ENCODE results near the gene SMAD7.

The SMAD7 gene

DNA sequence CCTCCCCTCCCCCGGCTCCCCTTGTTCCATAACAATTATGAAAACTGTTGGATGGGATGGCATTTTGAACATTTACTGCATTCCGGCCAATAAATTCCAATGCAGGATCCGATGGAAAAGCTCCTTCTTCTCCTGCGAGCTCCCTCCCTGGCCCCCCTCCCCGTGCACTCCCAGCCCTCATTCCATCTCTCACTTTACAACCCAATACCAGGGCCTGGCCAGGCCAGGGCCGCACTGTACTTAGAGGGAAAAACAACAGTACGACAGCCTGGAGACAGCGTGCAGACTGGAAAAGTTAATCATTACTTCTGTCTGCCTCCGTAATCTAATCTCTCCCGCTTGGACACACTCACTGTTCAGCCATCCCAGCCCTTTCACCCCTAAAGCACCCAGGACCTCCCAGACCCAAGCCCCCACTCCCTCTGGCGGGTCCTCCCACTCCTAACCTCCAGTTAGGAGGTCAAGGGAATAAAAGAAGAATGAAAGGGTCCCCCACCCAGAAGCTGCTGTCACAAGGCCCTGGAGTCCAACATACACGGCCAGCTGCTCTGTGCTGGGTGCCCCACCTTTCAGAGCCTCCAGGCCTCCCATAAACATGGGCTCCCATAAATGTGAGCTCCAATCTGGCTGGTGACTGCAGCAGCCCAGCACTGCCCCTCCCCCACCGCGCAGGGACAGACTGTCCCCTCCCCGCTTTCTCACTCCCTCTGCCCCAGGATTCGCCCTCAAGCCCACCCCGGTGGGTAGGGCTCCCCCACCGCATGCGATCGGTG is 20.6 kb downstream of the SMAD7 start:
- DNase-seq (ENCODE audit: low spot score), result peak; percentile 88

DNA sequence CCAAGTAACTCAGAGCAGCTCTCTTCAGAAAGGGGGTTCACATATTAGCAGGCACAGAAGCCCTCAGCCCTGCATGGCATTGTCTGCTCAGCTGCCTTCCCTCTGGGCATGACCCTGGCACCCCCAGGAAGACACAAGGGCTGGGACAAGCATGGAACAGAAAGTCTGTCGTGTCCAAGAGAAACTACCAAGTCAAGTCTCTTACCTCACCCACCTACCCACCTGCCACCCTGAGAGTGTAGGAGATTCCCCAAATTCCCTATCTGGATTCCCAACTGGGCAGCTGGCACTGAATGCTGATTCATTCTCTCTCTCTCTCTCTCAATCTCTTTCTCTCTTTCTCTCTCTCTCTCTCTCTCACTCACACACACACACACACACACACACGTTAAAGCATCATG is 21.6 kb downstream of the SMAD7 start:
- DNase-seq (ENCODE audit: low spot score), result no peak

DNA sequence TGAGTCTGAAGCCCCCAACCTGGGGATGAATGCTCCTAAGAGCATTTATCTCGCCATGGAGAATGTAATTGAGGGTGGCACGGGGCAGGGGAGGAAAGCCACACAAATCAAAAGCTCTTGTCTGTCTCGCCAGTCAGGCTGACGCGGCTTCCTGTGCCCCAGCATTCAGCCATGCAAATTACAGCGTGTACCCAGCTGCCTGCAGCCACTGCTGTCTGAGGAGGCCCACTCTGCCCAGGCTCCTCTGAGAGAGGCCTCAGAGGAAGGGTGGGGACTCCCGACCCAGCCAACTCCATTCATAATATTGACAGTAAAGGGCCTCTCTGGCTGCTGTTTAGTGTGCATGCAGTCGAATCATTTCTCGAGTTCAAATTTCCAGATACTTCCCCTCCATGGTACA is 22.0 kb downstream of the SMAD7 start:
- DNase-seq (ENCODE audit: low spot score), result peak; percentile 55

DNA sequence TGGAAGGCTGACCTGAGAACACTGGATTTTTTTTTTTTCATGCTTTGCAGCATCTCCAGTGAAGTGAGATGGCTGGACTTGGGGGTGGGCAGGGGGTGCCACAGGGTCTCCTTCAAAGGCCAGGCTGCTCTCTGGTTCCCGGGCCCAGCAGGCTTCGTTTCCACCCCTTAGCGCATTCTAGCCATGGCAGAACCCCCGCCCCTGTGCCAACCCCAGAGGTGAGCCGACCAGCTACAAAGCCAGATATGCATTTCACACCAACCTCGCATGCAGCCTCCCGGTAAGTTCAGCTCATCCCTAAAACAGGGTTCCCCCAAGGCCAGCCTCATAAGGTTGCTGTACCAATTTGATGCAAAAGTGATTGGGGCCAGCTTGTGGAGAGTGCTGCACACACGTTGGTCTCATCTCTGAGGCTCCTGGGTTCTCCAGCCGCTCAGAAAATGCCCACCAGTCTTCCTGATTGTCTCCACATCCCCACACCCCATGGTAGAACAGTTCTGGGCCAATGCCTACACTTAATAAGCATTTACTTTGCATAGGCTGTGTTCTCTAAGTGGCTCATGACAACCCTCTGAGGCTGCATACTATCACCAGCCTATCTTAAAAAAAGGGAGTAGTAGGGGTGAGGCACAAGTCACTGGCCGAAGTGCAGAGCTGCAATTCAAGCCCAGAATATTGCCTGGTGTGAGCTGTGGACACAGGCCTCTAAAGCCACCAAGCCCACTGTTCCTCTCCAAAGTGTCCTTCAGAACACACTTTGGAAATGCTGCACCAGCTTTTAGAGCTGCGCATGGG is 23.3 kb downstream of the SMAD7 start:
- no peak for DNase-seq (ENCODE audit: low spot score)

DNA sequence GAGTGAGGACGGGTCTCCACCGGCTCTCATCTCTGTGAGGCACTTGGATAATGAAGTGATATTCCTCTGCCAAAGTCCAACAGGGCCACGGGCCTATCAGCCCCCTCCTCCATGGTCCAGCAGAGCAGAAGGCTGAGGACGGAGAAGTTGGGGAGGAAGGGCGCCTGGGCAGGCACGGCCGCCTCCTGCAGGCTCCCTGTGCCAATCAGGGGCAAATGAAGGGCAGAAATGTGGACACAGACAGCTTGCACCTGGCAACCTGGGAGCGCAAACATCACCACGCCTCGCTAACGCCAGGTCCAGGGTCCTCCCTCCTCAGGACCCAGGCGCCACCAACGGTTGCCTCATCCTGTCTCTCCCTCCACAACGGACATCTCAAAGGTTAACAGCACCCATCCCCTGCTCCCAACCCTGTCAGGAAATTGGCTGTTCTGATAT is 24.3 kb downstream of the SMAD7 start:
- no peak for DNase-seq (ENCODE audit: low spot score)

DNA sequence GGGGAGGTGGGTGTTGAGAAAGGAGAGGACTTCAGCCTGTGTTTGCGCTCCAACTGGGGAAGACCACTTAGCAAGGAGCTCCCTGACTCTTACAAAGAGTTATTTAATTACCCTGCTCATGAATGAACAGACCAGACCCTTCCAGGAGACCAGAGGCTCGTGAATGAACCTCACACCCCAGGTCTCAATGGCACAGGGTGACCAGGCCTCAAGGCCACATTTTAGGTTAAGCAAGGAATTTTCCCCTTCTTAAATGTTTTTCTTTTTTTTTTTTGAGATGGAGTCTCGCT is 25.3 kb downstream of the SMAD7 start:
- no peak for DNase-seq (ENCODE audit: low spot score)

DNA sequence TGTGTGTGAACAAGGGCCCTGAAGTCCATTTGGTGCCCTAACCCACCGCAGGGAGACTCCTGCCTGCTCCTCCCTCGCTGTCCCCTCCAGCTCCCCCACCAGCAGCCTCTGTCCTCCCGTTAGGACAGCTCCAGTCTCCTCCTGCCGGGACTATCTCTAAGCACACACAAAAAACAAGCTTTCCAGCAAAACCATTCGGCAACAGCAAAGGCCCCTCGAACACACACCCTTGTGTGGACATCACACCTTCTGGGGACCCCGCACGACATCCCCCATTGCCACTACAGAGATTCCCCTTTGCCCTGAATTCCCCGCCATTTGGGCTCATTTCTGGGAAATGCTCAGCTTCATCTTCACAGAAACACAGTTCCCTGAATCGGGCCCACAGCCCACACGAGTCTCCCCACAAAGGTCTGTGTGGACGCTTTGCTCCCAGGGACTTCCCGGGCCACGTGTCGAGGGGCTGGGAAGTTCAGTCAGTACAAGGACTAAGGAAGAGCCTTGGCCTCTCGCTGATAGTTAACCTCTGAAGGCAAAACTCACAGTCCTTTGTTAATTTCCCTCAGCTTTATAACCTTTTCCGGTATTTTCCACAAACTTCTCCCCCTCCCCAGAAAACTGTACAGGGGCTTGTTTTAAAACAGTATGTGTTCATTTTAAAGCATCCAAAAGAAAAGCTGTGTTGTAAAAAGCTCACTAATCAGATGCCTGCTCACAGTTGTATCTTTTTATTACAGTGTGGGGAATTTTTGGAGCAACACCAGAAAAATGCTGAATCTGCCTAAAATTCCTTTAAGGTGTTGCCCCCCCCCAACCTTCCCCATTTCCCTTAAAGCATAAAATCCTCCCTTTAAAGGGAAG is 25.9 kb downstream of the SMAD7 start:
- no peak for DNase-seq (ENCODE audit: low spot score)

DNA sequence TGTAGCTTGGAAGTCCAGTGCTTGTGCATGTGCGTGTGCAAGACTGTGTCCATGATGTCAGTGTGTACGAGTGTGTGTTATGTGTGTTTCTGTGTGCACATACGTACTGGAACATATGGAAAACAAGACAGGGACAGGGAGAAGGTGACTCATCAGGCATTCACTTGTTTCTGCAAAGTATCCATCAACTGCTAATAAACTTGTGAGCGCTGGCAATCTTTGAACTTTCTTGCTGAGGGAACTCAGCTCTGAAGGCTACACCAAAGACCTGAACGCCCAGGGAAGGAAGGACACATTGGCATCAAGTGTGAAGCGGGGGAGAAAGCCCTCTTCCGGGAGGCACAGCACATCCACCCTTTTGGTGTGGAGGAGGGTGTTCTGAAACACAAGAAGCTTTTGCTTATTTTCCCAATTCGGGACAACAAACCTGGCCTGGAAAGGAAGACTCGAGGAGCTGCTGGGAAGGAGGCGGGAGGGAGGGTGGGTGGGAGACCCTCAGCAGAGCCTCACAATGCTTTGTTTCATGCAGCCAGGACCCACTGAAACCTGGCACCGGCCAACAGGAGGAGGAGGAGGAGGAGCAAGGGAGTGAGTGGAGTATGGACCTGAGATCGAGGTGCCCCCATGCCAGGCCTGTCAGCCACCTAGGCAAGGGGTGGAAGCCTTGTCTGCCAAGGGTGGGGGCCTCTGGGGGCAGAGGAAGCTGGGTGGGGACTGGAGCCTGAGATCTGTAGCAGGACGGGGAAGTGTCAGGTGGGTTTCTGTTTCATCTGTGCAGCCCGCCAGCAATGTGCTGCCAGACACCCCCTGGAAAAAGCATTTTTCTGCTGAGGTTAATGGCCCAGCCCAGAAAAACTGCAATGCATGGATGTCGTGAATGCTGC is 26.8 kb downstream of the SMAD7 start:
- peak; percentile 66 for DNase-seq (ENCODE audit: low spot score)

DNA sequence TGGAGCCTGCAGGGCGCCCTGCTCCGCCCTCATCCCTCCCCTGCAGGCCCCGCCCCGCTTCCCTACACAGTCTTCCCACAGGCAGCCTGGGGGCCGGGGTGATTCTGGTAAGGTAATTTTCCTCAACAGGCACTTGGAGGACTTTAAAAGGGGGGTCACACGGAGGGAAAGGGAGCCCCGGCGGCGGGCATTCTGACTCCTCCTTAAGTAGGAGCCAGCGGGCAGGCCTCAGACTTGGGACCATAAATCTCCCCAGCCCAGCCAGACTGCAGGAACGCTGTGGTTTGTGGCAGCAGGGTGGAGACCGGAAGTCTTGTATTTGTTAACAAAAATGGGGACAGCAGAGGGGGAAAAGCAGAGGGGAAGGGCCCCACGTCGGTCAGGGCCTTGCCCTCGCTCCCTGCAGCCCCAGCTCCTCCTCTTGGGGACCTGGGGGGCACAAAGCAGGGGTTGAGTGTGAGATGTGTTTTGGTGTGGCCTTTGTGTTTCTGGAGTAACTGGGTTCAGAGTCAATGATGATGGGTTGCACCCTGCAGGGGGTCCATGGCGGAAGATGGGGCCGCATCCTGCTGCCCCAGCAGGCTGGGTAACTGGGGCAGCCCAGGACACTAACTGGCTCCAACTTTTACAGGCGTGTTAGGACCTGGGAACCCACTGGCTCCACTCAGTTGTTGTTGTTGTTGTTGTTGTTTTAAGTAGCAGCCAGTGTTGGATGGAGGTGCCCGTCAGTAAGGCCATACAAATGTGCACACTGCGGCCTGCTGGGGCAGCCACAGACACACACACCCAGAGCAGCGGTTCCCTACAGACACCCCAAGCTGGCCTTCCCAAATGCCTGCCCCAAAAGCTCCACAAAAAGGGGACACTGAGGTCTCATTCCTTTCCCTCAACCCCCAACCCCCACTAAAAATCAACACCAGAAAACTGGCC is 27.7 kb downstream of the SMAD7 start:
- DNase-seq (ENCODE audit: low spot score), result peak; percentile 94

DNA sequence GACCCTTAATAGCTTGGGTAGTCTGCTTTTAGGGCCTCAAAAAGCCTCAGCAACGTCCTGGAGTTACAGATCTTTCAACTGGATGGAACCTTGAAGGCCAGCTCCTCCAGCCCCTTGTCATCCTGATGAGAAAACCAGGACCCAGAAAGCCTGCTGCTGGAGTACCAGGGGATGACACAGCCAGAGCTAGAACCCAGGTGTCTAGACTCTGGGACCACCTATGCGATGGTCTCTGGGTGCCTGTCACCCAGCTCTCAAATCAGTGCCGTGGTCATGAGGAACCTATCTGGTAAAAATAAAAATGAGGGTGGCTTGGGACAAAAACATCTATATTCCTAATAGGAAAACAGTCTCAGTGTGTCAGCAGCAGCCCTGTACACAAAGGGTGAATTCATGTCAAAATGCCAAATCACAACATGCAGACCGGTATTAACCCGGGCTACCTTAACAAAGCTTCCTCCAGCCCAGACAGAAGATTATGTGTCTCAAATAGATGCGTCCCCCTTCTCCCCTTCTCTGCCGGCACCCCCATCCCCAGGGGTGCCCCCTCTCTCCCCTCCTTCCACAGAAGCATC is 28.5 kb downstream of the SMAD7 start:
- DNase-seq (ENCODE audit: low spot score), result no peak

DNA sequence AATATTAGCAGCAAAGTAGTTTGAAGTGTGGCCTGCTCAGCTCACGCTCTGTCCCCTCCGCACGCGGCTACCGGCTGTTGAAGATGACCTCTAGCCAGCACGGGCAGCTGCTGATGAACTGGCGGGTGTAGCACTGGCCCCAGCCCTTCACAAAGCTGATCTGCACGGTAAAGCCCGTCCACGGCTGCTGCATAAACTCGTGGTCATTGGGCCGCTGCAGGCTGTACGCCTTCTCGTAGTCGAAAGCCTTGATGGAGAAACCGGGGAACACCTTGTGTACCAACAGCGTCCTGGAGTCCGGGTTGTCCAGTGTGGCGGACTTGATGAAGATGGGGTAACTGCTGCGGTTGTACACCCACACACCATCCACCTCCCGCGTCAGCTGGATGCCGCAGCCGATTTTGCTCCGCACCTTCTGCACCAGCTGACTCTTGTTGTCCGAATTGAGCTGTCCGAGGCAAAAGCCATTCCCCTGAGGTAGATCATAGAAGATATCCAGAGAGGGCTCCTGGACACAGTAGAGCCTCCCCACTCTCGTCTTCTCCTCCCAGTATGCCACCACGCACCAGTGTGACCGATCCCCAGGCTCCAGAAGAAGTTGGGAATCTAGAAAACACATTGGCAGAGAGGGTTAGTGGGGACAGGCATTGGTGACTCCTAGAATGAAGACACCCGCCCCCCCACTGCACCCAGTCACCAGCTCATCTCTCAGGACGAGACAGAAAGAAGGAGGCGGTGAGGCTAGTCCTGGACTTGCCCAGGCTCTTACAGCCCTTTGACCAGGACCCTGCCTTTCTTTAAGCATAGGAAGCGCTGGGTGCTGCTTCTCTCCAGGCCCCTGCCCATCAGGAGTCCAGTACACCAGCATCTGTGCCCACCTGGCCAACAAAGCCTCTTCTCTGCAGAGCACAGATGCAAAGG is 29.2 kb downstream of the SMAD7 start:
- DNase-seq (ENCODE audit: low spot score), result no peak

DNA sequence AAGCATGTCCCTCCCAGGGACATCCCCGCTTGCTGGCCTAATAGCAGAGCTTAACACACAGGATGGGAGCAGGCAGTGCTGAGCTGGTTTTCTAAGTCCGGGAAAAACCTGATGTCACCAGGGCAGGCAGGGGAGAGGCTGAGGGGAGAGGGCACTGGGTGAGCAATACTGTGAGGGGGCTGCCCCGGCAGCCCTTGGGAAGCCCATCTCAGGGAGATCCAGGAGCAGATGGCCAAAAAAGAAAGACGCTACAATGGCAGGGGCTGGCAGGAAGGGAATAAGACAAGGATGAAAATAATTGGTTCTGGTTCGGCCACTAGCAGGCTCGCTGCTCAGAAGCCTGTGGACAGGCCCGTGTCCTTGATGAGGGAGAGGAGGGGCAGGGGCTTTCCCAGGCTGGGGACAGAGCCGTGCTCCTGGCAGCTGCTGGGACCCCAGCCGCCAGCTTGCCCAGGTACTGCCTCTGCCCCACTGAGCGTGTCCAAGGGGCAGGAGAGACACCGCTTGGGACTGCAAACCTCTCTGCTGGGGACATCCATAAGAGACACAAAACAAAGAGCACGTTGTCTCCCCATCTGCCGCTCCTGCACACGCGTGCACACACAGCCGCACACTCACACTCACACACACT is 30.2 kb downstream of the SMAD7 start:
- no peak for DNase-seq (ENCODE audit: low spot score)

DNA sequence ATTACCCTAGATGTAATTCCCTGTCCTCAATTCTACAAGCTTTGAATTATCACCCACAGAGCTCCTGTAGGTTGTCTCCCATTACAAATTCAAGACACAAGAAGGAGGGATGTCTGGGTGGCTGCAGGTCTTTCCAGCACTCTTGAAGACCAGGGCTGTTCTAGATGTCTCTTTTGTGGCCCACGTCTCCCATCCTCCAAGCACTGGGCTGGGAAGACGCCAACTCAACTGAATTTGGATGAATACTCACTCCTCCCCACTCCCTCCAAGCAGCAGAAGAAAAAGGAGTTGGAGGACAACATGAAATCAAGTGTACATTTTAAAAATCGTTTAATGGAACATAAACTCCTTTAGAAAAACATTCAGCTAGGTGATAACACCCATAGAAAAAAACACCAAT is 31.2 kb downstream of the SMAD7 start:
- no peak for DNase-seq (ENCODE audit: low spot score)

DNA sequence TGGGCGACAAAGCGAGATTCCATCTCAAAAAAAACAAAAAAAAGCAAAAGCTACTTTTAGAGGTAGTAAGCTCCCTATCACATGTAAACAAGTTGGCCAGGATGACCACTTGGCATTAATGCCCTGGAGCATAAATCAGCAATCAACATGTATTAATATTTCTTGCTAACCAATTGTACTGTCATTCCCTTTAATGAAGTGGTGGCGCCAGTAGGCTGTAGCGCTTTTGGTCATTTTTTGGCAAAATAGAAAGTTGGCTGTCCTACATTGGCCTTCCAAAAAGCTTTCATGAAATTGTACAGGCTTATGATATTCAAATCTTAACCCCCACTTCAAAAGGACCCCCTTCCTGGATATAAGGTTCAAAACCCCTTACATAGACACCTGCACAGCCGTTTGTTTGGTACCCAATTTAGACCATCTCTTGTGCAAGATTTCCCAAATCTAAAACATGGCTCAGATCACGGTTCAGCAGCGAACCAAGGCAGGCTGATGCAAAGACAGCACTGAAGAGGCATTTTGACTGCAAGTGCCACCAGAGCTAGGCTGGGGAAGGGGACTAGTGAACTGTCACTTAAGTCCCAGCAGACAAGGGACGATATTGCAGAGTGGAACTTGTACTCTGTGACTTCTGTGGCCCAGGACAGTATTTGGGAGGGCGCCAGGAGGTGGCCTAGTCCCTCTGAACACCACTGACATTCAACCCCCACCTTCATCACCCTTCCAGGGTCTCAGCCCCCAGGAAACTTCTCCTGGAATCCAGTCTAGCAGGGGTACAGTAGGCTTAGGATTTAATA is 31.9 kb downstream of the SMAD7 start:
- DNase-seq (ENCODE audit: low spot score), result no peak

DNA sequence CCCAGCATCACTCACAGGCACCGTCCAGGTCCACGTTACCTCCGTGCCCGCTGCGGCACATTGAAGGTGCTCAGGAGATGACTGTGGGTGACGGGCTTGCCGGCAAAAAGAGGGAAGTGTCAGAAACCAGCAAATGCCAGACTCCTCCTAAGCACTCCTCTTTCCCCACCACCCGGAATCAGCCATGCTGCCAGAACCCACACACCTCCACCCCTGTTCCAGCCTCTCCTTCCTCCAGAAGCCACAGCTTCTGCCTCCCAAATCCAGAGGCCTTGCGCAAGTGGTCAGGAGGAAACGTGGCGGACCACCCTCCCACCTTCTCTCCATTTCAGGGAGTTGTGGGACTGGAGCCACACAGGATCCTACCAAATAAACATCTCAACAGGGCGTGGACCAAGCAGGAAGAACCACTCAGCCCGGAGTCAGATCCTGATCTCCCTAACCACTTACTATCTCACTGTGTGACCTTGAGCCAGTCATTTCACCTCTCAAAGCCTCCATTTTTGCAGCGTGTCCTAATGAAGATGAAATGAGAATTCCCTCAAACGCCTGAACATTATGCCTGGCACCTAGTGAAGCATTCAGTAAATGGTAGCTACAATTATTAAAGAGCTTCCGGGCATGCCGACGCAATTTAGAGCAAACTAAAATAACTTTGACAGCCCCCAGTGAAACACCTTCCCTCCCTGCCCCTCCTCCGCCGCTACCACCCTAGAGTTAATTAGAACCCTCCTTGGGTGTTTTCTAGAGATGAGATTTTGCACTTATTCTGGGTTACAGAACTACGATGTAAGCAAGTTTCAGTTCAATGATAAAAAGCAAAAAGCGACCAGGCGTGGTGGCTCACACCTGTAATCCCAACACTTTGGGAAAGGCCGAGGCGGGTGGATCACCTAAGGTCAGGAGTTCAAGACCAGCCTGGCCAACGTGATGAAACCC is 32.9 kb downstream of the SMAD7 start:
- no peak for DNase-seq (ENCODE audit: low spot score)

DNA sequence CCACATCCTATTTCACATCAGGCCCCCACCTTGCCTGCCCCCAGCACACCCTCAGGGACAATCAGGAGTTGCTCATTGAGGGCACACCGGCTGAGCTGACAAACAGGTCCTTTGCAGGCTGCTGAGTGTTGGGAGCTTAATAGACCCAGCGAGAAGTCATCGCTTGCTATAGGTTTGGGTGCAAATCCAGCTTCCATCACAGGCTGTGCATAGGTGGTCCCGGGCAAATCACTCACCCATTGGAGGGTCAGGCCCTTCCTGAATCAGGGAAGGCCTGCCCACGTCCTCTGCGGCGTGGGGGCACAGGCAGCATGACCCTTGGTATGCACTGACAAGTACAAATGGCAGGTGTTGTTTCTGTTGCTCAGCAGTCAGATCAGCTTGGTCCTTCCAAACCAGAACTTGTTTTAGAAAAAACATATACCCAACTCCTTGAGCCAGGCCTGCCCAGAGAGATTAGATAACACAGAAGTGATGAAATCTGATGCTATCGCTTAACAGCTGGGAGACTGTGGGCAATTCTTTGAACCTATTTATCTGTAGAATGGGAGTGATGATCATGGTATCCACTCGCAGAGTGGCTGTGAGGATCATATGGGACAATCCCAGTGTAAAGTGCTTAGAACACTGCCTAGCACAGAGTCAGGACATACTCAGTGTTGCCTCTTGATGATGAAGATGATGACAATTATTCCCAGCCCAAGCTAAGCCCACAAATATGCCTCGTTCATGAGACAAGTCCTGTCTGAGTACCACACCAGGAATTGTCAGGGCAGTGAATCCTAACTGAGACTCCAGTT is 34.9 kb downstream of the SMAD7 start:
- no peak for DNase-seq (ENCODE audit: low spot score)

Data from GM03348 (cell line).